Endothelial cell of hepatic sinusoid (primary cell): ENCODE measurements around the gene NRP1.

Experiments
- in situ Hi-C: cut with HindIII; loops from 2 replicates; pipeline ENCODE4 v1.10.0; 2017; ENCODE audit warnings: low sequenced_read_pairs

Gene NRP1

GRCh38 chr10:33350041-33350440, 15.6 kb upstream of the NRP1 start:
- in situ Hi-C loops, result no loop called here

GRCh38 chr10:33349268-33349667, 14.8 kb upstream of the NRP1 start:
- in situ Hi-C loops, result no loop called here

GRCh38 chr10:33347211-33347610, 12.7 kb upstream of the NRP1 start:
- in situ Hi-C loops, result no loop called here

GRCh38 chr10:33345236-33345635, 10.8 kb upstream of the NRP1 start:
- in situ Hi-C loops, result no loop called here

- in situ Hi-C loops, result no loop called here
These were observed 10.2 kb upstream of the NRP1 start for GRCh38 chr10:33344676-33345075.

GRCh38 chr10:33341637-33342036, 7.2 kb upstream of the NRP1 start:
- in situ Hi-C loops, result no loop called here

GRCh38 chr10:33337326-33337957, 3.0 kb upstream of the NRP1 start:
- in situ Hi-C loops, result no loop called here

- in situ Hi-C loops, result no loop called here
These were observed 2.3 kb upstream of the NRP1 start for GRCh38 chr10:33336582-33337325.

GRCh38 chr10:33335801-33336581, 1.5 kb upstream of the NRP1 start:
- in situ Hi-C loops, result no loop called here

- in situ Hi-C loops, result no loop called here
These were observed 1.0 kb upstream of the NRP1 start for GRCh38 chr10:33335551-33335800.

- in situ Hi-C loops, result no loop called here
These were observed 511 bp upstream of the NRP1 start for GRCh38 chr10:33334805-33335550.

- in situ Hi-C loops, result no loop called here
These were observed 986 bp downstream of the NRP1 start for GRCh38 chr10:33333260-33334101.

- in situ Hi-C loops, result no loop called here
These were observed 2.0 kb downstream of the NRP1 start for GRCh38 chr10:33332183-33333065.

- in situ Hi-C loops, result no loop called here
These were observed 3.1 kb downstream of the NRP1 start for GRCh38 chr10:33331379-33331694.

GRCh38 chr10:33330543-33331378, 3.7 kb downstream of the NRP1 start:
- in situ Hi-C loops, result no loop called here

GRCh38 chr10:33329178-33329577, 5.3 kb downstream of the NRP1 start:
- in situ Hi-C loops, result no loop called here

- in situ Hi-C loops, result no loop called here
These were observed 6.2 kb downstream of the NRP1 start for GRCh38 chr10:33328253-33328652.

- in situ Hi-C loops, result no loop called here
These were observed 6.7 kb downstream of the NRP1 start for GRCh38 chr10:33327751-33328150.

GRCh38 chr10:33326933-33327332, 7.5 kb downstream of the NRP1 start:
- in situ Hi-C loops, result no loop called here
